ENCODE measurements around the gene DUSP15.

DNA sequence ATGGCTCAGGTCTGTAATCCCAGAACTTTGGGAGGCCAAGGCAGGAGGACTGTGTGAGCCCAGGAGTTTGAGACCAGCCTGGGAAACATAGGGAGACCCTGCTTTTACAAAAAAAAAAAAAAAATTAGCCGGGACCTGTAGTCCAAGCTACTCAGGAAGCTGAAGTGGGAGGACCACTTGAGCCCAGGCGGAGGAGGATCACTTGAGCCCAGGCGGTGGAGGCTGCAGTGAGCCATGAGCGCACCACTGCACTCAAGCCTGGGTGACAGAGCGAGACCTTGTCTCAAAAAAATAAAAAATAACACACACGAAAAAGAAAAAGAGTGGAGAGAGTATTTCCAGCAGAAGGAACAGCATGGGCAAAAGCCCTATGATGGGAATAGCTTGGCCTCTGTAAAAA is 2.1 kb upstream of the DUSP15 start:
- TF ChIP-seq ARNT (IDR thresholded peaks at IDR 0.05) (no peak), FOXM1 (IDR thresholded peaks at IDR 0.05; ENCODE audit: borderline replicate concordance) (no peak), HDGF (IDR thresholded peaks at IDR 0.05; ENCODE audit: borderline replicate concordance) (no peak), BHLHE40 (IDR thresholded peaks at IDR 0.05; ENCODE audit: borderline replicate concordance) (no peak), LEF1 (IDR thresholded peaks at IDR 0.05; ENCODE audit: borderline replicate concordance) (no peak), NFRKB (IDR thresholded peaks at IDR 0.05) (no peak), FOXA1 (IDR thresholded peaks at IDR 0.05) (no peak), L3MBTL2 (conservative IDR thresholded peaks at IDR 0.05) (no peak)

All from HEK293T (cell line).